HepG2 (cell line): Measurements from ENCODE around the gene CPPED1. TPM values are rescaled to one million over a fixed set of nuclear protein-coding genes. Genes with fewer than 3 reads are reported as not detected.
A peak's percentile ranks its signal among the peaks of the same experiment; 100 is the strongest.

Source experiments
- CENPT ChIP-seq: sonication (generic); formaldehyde crosslinking; IDR thresholded peaks from 2 replicates; pipeline ENCODE4 v1.8.0; 2022; ENCODE audit warnings: low read depth, mild to moderate bottlenecking, moderate library complexity, missing genetic modification reagents
- ELF4 ChIP-seq: sonication (generic); formaldehyde crosslinking; IDR thresholded peaks from 2 replicates; pipeline ENCODE4 v1.5.0; 2020; ENCODE audit warnings: missing genetic modification reagents, mild to moderate bottlenecking, moderate library complexity, borderline replicate concordance
- GATA4 ChIP-seq: sonication (generic); IDR thresholded peaks from 2 replicates; pipeline ENCODE4 v1.6.1; 2016; ENCODE audit warnings: antibody characterized with exemption, low read depth, borderline replicate concordance
- HOXD1 ChIP-seq: sonication (generic); formaldehyde crosslinking; IDR thresholded peaks from 2 replicates; pipeline ENCODE4 v1.5.0; 2020; ENCODE audit warnings: missing genetic modification reagents
- SALL2 ChIP-seq: sonication (generic); formaldehyde crosslinking; IDR thresholded peaks from 2 replicates; pipeline ENCODE4 v1.8.1; 2023; ENCODE audit warnings: mild to moderate bottlenecking, missing genetic modification reagents, inconsistent platforms
- THYN1 ChIP-seq: sonication (generic); formaldehyde crosslinking; IDR thresholded peaks from 2 replicates; pipeline ENCODE4 v1.8.1; 2023; ENCODE audit warnings: low read depth, mild to moderate bottlenecking, moderate library complexity, missing genetic modification reagents, borderline replicate concordance
- ZNF121 ChIP-seq: sonication (generic); formaldehyde crosslinking; IDR thresholded peaks from 2 replicates; pipeline ENCODE4 v1.5.0; 2020; ENCODE audit warnings: mild to moderate bottlenecking, missing genetic modification reagents
- ZNF333 ChIP-seq: sonication (generic); formaldehyde crosslinking; IDR thresholded peaks from 2 replicates; pipeline ENCODE4 v1.4.0; 2020; ENCODE audit warnings: mild to moderate bottlenecking, missing genetic modification reagents, borderline replicate concordance
- ZNF33A ChIP-seq: sonication (generic); formaldehyde crosslinking; IDR thresholded peaks from 2 replicates; pipeline ENCODE4 v1.5.1; 2020; ENCODE audit warnings: missing genetic modification reagents, mild to moderate bottlenecking, moderate library complexity, borderline replicate concordance
- ZNF660 ChIP-seq: sonication (generic); formaldehyde crosslinking; IDR thresholded peaks from 2 replicates; pipeline ENCODE4 v1.5.1; 2020; ENCODE audit warnings: mild to moderate bottlenecking, low read depth, missing genetic modification reagents, borderline replicate concordance
- ZNF792 ChIP-seq: IDR thresholded peaks from 2 replicates; pipeline ENCODE4 v1.6.1; 2016
- polyA plus RNA-seq, 8 experiments: library from polyadenylated mRNA; depleted of rRNA in 3 of 8; stranded (reverse) in 7 of 8; unstranded in 1 of 8; fragments of >200 nt; fragmentation: Illumina TruSeq in 4 of 8; extraction: Trizol in 4 of 8; gene quantifications; 2 replicates each; pipeline versions ENCODE4 v1.2.1 to v1.2.3, GENCODE V29; 2011 to 2016; ENCODE audit warnings: low read depth in 4 of 8, missing spikeins in 1 of 8, mixed read lengths in 1 of 8; ENCODE audit not compliant: insufficient read depth in 1 of 8
- total RNA-seq, 5 experiments: library from RNA; depleted of rRNA; stranded (reverse); fragments of >200 nt; fragmentation: Illumina TruSeq; extraction: Trizol; gene quantifications; 2 replicates each; pipeline ENCODE4 v1.2.3, GENCODE V29; 2016; ENCODE audit warnings: low read depth in 1 of 5
- TF ChIP-seq, protein P1 (sequence below): sonication (generic); formaldehyde crosslinking; IDR thresholded peaks from 2 replicates; pipeline ENCODE4 v1.5.1; 2020; ENCODE audit warnings: mild to moderate bottlenecking, missing genetic modification reagents, moderate library complexity
- TF ChIP-seq, protein P2 (sequence below): sonication (generic); formaldehyde crosslinking; IDR thresholded peaks from 2 replicates; pipeline ENCODE4 v1.8.0; 2022; ENCODE audit warnings: missing genetic modification reagents, mild to moderate bottlenecking, moderate library complexity, borderline replicate concordance
- TF ChIP-seq, protein P3 (sequence below): fragments of 450-650 bp; IDR thresholded peaks from 2 replicates; pipeline ENCODE4 v1.6.1; 2017; ENCODE audit warnings: mild to moderate bottlenecking
- TF ChIP-seq, protein P4 (sequence below): sonication (generic); formaldehyde crosslinking; IDR thresholded peaks from 2 replicates; pipeline ENCODE4 v1.4.0; 2020; ENCODE audit warnings: missing genetic modification reagents
- TF ChIP-seq, protein P5 (sequence below): sonication (generic); formaldehyde crosslinking; IDR thresholded peaks from 2 replicates; pipeline ENCODE4 v1.5.0; 2020; ENCODE audit warnings: missing genetic modification reagents, mild to moderate bottlenecking, borderline replicate concordance
- TF ChIP-seq, protein P6 (sequence below): sonication (generic); formaldehyde crosslinking; IDR thresholded peaks from 2 replicates; pipeline ENCODE4 v1.4.0; 2020; ENCODE audit warnings: mild to moderate bottlenecking, missing genetic modification reagents

CPPED1 gene
- total and polyA plus RNA-seq, 2 of the 13 experiments (the other 11 are each of a cell fraction or from before 2014, with no cell fraction given) = 66.6 to 71.3 TPM

DNA sequence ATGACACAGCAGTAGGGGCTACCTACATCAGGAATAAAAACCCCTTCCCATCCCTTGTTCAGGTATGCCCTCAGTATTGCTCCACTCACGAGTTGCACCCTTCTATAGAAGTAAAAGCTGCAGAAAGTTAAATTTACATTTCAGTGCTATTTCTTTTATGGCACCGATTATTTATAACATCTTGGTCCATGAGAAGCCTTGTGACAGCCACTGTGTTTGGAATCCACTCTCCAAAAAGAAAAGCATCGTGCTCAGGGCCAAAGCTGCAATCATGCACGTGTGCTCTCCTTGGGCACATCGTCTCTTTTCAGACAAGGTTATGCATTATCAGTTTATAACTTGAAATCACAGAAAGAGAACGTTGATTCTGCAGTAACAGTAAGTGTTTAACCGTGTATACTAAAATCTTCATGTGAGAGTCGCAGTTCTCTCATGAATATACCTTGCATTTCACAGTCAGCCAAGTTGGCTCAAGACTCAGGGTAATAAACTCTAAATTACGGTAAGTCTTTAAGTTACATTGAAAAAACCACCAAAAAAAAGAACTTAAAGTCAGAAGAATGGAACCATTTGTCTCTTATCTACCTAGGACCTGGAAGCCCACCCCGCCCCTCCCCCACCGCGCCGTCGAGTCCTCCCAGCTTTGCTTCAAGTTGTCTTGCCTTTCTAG is 189.6 kb downstream of the CPPED1 start (continued):
- TF ChIP-seq ZNF333 (CRISPR knock-in tag) (no peak), SALL2 (CRISPR knock-in tag) (no peak), THYN1 (CRISPR knock-in tag) (no peak), ZNF33A (no peak), ELF4 (CRISPR knock-in tag) (0 out of 2 replicates have a peak, but pooled peaks have one; percentile 28), ZNF792 (no peak), ZNF121 (CRISPR knock-in tag) (peak; percentile 2; the same call in 1 of the 2 replicates), GATA4 (no peak), CENPT (CRISPR knock-in tag) (no peak), ZNF660 (no peak), HOXD1 (CRISPR knock-in tag) (no peak)
- TF ChIP-seq, protein P1, sequence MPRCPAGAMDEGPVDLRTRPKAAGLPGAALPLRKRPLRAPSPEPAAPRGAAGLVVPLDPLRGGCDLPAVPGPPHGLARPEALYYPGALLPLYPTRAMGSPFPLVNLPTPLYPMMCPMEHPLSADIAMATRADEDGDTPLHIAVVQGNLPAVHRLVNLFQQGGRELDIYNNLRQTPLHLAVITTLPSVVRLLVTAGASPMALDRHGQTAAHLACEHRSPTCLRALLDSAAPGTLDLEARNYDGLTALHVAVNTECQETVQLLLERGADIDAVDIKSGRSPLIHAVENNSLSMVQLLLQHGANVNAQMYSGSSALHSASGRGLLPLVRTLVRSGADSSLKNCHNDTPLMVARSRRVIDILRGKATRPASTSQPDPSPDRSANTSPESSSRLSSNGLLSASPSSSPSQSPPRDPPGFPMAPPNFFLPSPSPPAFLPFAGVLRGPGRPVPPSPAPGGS = no peak
- TF ChIP-seq, protein P2, sequence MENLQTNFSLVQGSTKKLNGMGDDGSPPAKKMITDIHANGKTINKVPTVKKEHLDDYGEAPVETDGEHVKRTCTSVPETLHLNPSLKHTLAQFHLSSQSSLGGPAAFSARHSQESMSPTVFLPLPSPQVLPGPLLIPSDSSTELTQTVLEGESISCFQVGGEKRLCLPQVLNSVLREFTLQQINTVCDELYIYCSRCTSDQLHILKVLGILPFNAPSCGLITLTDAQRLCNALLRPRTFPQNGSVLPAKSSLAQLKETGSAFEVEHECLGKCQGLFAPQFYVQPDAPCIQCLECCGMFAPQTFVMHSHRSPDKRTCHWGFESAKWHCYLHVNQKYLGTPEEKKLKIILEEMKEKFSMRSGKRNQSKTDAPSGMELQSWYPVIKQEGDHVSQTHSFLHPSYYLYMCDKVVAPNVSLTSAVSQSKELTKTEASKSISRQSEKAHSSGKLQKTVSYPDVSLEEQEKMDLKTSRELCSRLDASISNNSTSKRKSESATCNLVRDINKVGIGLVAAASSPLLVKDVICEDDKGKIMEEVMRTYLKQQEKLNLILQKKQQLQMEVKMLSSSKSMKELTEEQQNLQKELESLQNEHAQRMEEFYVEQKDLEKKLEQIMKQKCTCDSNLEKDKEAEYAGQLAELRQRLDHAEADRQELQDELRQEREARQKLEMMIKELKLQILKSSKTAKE (CRISPR knock-in tag) = no peak
- TF ChIP-seq, protein P3, sequence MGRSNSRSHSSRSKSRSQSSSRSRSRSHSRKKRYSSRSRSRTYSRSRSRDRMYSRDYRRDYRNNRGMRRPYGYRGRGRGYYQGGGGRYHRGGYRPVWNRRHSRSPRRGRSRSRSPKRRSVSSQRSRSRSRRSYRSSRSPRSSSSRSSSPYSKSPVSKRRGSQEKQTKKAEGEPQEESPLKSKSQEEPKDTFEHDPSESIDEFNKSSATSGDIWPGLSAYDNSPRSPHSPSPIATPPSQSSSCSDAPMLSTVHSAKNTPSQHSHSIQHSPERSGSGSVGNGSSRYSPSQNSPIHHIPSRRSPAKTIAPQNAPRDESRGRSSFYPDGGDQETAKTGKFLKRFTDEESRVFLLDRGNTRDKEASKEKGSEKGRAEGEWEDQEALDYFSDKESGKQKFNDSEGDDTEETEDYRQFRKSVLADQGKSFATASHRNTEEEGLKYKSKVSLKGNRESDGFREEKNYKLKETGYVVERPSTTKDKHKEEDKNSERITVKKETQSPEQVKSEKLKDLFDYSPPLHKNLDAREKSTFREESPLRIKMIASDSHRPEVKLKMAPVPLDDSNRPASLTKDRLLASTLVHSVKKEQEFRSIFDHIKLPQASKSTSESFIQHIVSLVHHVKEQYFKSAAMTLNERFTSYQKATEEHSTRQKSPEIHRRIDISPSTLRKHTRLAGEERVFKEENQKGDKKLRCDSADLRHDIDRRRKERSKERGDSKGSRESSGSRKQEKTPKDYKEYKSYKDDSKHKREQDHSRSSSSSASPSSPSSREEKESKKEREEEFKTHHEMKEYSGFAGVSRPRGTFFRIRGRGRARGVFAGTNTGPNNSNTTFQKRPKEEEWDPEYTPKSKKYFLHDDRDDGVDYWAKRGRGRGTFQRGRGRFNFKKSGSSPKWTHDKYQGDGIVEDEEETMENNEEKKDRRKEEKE = no peak
- TF ChIP-seq, protein P4, sequence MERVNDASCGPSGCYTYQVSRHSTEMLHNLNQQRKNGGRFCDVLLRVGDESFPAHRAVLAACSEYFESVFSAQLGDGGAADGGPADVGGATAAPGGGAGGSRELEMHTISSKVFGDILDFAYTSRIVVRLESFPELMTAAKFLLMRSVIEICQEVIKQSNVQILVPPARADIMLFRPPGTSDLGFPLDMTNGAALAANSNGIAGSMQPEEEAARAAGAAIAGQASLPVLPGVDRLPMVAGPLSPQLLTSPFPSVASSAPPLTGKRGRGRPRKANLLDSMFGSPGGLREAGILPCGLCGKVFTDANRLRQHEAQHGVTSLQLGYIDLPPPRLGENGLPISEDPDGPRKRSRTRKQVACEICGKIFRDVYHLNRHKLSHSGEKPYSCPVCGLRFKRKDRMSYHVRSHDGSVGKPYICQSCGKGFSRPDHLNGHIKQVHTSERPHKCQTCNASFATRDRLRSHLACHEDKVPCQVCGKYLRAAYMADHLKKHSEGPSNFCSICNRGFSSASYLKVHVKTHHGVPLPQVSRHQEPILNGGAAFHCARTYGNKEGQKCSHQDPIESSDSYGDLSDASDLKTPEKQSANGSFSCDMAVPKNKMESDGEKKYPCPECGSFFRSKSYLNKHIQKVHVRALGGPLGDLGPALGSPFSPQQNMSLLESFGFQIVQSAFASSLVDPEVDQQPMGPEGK = no peak
- TF ChIP-seq, protein P5, sequence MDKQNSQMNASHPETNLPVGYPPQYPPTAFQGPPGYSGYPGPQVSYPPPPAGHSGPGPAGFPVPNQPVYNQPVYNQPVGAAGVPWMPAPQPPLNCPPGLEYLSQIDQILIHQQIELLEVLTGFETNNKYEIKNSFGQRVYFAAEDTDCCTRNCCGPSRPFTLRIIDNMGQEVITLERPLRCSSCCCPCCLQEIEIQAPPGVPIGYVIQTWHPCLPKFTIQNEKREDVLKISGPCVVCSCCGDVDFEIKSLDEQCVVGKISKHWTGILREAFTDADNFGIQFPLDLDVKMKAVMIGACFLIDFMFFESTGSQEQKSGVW (CRISPR knock-in tag) = no peak
- TF ChIP-seq, protein P6, sequence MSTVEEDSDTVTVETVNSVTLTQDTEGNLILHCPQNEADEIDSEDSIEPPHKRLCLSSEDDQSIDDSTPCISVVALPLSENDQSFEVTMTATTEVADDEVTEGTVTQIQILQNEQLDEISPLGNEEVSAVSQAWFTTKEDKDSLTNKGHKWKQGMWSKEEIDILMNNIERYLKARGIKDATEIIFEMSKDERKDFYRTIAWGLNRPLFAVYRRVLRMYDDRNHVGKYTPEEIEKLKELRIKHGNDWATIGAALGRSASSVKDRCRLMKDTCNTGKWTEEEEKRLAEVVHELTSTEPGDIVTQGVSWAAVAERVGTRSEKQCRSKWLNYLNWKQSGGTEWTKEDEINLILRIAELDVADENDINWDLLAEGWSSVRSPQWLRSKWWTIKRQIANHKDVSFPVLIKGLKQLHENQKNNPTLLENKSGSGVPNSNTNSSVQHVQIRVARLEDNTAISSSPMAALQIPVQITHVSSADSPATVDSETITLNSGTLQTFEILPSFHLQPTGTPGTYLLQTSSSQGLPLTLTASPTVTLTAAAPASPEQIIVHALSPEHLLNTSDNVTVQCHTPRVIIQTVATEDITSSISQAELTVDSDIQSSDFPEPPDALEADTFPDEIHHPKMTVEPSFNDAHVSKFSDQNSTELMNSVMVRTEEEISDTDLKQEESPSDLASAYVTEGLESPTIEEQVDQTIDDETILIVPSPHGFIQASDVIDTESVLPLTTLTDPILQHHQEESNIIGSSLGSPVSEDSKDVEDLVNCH (CRISPR knock-in tag) = no peak
